K562 (cell line): ENCODE data around the gene RPL18A.

Source experiments
- POU5F1 ChIP-seq: fragments of 150-350 bp; IDR thresholded peaks from 2 replicates; pipeline ENCODE4 v1.6.1; 2014; ENCODE audit warnings: borderline replicate concordance, low read length, low read depth, mild to moderate bottlenecking; ENCODE audit not compliant: partially characterized antibody
- RBM15 ChIP-seq: fragments of 200-400 bp; formaldehyde crosslinking; IDR thresholded peaks from 2 replicates; pipeline ENCODE4 v1.6.1; 2018; ENCODE audit warnings: mild to moderate bottlenecking, low read length, moderate library complexity; ENCODE audit not compliant: insufficient read depth
- TF ChIP-seq, protein P1 (sequence below), 3 experiments: IDR thresholded peaks in 2 of 3; conservative IDR thresholded peaks in 1 of 3; 2 replicates each; pipeline ENCODE4 v1.5.1; 2011 to 2012; ENCODE audit warnings: low read length in 3 of 3, mild to moderate bottlenecking in 3 of 3, control low read depth in 2 of 3, improper control_type of control experiment in 1 of 3, inconsistent platforms in 1 of 3, low read depth in 1 of 3, mixed read lengths in 1 of 3, moderate library complexity in 1 of 3; ENCODE audit not compliant: insufficient read depth in 2 of 3
- TF ChIP-seq, protein P2 (sequence below): fragments of 250-450 bp; sonication (Bioruptor Pico); IDR thresholded peaks from 2 replicates; pipeline ENCODE4 v1.4.0; 2020; ENCODE audit warnings: mild to moderate bottlenecking, moderate library complexity
- TF ChIP-seq, protein P3 (sequence below): sonication (generic); formaldehyde crosslinking; IDR thresholded peaks from 2 replicates; pipeline ENCODE4 v1.5.0; 2020; ENCODE audit warnings: missing genetic modification reagents

DNA sequence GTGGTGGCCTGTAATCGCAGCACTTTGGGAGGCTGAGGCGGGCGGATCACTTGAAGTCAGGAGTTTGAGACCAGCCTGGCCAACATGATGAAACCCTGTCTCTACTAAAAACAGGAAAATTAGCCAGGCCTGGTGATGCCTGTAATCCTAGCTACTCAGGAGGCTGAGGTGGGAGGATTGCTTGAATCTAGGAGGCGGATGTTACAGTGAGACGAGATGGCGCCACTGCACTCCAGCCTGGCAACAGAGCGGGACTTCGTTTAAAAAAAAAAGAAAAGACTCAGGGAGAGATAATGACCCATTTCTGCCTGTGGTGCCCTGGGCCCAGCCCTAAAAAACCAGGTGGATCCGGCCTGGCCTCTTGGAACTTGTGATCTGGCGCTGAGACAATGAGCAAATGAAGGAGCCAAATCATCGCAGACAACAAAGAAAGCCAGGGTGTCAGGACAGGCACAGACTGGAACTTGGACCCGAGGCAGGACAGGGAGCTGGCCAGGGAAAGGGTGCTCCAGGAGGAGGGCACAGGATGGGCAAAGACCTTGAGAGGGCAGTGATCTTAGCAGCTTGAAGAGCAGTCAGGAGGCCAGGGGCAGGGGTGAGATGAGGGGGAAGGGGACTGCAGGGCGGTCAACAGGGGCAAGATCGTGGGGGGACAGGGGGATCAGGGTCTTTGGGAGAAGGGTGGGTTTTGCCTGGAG is 11.0 kb upstream of the RPL18A start:
- no peak for TF ChIP-seq POU5F1
- TF ChIP-seq, protein P1, sequence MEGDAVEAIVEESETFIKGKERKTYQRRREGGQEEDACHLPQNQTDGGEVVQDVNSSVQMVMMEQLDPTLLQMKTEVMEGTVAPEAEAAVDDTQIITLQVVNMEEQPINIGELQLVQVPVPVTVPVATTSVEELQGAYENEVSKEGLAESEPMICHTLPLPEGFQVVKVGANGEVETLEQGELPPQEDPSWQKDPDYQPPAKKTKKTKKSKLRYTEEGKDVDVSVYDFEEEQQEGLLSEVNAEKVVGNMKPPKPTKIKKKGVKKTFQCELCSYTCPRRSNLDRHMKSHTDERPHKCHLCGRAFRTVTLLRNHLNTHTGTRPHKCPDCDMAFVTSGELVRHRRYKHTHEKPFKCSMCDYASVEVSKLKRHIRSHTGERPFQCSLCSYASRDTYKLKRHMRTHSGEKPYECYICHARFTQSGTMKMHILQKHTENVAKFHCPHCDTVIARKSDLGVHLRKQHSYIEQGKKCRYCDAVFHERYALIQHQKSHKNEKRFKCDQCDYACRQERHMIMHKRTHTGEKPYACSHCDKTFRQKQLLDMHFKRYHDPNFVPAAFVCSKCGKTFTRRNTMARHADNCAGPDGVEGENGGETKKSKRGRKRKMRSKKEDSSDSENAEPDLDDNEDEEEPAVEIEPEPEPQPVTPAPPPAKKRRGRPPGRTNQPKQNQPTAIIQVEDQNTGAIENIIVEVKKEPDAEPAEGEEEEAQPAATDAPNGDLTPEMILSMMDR (IDR thresholded peaks at IDR 0.05 in 2 of 3, conservative IDR thresholded peaks at IDR 0.05 in 1 of 3; ENCODE audit: insufficient read depth in 2 of 3, low read depth in 1 of 3, low read length in 3 of 3): no peak
- TF ChIP-seq, protein P2, sequence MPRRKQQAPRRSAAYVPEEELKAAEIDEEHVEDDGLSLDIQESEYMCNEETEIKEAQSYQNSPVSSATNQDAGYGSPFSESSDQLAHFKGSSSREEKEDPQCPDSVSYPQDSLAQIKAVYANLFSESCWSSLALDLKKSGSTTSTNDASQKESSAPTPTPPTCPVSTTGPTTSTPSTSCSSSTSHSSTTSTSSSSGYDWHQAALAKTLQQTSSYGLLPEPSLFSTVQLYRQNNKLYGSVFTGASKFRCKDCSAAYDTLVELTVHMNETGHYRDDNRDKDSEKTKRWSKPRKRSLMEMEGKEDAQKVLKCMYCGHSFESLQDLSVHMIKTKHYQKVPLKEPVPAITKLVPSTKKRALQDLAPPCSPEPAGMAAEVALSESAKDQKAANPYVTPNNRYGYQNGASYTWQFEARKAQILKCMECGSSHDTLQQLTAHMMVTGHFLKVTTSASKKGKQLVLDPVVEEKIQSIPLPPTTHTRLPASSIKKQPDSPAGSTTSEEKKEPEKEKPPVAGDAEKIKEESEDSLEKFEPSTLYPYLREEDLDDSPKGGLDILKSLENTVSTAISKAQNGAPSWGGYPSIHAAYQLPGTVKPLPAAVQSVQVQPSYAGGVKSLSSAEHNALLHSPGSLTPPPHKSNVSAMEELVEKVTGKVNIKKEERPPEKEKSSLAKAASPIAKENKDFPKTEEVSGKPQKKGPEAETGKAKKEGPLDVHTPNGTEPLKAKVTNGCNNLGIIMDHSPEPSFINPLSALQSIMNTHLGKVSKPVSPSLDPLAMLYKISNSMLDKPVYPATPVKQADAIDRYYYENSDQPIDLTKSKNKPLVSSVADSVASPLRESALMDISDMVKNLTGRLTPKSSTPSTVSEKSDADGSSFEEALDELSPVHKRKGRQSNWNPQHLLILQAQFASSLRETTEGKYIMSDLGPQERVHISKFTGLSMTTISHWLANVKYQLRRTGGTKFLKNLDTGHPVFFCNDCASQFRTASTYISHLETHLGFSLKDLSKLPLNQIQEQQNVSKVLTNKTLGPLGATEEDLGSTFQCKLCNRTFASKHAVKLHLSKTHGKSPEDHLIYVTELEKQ (CRISPR knock-in tag): no peak
- no peak for TF ChIP-seq RBM15
- TF ChIP-seq, protein P3, sequence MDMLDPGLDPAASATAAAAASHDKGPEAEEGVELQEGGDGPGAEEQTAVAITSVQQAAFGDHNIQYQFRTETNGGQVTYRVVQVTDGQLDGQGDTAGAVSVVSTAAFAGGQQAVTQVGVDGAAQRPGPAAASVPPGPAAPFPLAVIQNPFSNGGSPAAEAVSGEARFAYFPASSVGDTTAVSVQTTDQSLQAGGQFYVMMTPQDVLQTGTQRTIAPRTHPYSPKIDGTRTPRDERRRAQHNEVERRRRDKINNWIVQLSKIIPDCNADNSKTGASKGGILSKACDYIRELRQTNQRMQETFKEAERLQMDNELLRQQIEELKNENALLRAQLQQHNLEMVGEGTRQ (CRISPR knock-in tag): no peak
